Right lobe of liver (tissue), 4 donors: ENCODE measurements around the gene PRDM2.

Experiments
- POLR2A ChIP-seq: fragments of 450-650 bp; IDR thresholded peaks from one replicate; pipeline ENCODE4 v1.6.1; 2017; ENCODE audit warnings: antibody characterized with exemption, mild to moderate bottlenecking
- TF ChIP-seq, protein P1 (sequence below), 4 donors: fragments of 200-600 bp in 3 of 4; fragments of 450-650 bp in 1 of 4; IDR thresholded peaks; one replicate each; pipeline versions ENCODE4 v1.5.1 to v1.8.0; 2016 to 2022; ENCODE audit warnings: antibody characterized with exemption in 4 of 4, mild to moderate bottlenecking in 2 of 4
- donor health status: DM: no; HTN: no; CAD: no.
- donor health status: DM: no; HTN: no; CAD: no.
- donor health status: DM: no; HTN: yes; CAD: no.

DNA sequence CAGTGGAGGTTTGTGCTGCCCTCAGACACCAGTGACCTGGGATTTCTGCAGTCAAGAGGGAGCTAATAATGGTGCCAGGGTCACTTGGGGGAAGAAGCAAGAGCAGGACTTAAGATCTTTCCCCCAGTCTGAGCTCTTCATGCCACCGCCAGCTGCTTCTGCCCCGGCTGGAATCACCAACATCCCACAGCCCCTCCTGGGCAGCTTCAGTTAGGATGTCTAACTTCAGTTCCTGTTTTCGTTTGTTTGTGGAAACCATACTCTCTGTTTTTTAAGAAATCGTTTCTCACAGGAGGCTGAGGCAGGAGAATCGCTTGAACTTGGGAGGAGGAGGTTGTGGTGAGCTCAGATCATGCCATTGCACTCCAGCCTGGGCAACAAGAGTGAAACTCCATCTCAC, 25.6 kb upstream of the PRDM2 start:
- no peak for TF ChIP-seq POLR2A
- TF ChIP-seq, protein P1, sequence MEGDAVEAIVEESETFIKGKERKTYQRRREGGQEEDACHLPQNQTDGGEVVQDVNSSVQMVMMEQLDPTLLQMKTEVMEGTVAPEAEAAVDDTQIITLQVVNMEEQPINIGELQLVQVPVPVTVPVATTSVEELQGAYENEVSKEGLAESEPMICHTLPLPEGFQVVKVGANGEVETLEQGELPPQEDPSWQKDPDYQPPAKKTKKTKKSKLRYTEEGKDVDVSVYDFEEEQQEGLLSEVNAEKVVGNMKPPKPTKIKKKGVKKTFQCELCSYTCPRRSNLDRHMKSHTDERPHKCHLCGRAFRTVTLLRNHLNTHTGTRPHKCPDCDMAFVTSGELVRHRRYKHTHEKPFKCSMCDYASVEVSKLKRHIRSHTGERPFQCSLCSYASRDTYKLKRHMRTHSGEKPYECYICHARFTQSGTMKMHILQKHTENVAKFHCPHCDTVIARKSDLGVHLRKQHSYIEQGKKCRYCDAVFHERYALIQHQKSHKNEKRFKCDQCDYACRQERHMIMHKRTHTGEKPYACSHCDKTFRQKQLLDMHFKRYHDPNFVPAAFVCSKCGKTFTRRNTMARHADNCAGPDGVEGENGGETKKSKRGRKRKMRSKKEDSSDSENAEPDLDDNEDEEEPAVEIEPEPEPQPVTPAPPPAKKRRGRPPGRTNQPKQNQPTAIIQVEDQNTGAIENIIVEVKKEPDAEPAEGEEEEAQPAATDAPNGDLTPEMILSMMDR (IDR thresholded peaks at IDR 0.05): no peak
